ENCODE measurements around the gene NSFL1C. TPM values are rescaled to one million over a fixed set of nuclear protein-coding genes. Genes with fewer than 3 reads are reported as not detected.

NSFL1C gene
- total and polyA plus RNA-seq, 2 experiments from 2014 or later: 48.9 to 92.2 TPM

DNA sequence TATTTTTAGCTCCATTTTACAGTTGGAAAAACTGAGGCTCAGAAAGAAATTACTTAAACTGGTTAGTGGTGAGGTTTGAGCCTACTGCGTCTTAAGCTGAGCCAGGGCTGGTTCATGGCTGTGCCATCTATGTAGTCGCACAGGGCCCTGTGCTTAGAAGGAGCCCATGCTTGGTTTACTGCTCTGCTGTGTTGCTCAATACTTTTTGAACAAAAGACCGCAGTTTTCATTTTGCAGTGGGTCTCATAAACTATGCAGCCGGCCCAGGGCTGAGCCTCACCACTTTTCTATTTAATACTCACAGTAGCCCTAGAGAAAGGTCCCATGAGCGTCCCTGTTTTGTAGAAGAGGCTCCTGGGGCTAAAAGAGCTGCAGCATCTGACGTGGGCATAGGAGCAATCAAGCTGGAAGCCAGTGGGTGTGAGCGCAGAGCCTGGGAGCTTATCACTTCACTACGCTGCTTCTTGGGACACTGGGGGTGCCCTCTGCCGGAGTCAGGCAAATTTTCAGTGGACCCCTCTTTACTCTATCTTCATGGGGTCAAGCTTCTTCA is 24.1 kb upstream of the NSFL1C start (continued):
- TF ChIP-seq JUNB (IDR thresholded peaks at IDR 0.05; ENCODE audit: unreplicated experiment) (no peak), CREB1 (CRISPR knock-in tag; IDR thresholded peaks at IDR 0.05; ENCODE audit: low read depth) (no peak), EZH2 (IDR thresholded peaks at IDR 0.05; ENCODE audit: low read depth, unreplicated experiment) (no peak), POLR2AphosphoS5 (IDR thresholded peaks at IDR 0.05; ENCODE audit: low read depth) (no peak), STAT1 (IDR thresholded peaks at IDR 0.05; ENCODE audit: unreplicated experiment) (no peak), NANOG (IDR thresholded peaks at IDR 0.05; ENCODE audit: borderline replicate concordance) (no peak), ZNF114 (CRISPR knock-in tag; IDR thresholded peaks at IDR 0.05) (no peak), EZH2phosphoT487 (IDR thresholded peaks at IDR 0.05; ENCODE audit: unreplicated experiment) (no peak)
- TF ChIP-seq, protein P1, sequence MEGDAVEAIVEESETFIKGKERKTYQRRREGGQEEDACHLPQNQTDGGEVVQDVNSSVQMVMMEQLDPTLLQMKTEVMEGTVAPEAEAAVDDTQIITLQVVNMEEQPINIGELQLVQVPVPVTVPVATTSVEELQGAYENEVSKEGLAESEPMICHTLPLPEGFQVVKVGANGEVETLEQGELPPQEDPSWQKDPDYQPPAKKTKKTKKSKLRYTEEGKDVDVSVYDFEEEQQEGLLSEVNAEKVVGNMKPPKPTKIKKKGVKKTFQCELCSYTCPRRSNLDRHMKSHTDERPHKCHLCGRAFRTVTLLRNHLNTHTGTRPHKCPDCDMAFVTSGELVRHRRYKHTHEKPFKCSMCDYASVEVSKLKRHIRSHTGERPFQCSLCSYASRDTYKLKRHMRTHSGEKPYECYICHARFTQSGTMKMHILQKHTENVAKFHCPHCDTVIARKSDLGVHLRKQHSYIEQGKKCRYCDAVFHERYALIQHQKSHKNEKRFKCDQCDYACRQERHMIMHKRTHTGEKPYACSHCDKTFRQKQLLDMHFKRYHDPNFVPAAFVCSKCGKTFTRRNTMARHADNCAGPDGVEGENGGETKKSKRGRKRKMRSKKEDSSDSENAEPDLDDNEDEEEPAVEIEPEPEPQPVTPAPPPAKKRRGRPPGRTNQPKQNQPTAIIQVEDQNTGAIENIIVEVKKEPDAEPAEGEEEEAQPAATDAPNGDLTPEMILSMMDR (conservative IDR thresholded peaks at IDR 0.05; ENCODE audit: low read depth in 2 of 2): no peak

DNA sequence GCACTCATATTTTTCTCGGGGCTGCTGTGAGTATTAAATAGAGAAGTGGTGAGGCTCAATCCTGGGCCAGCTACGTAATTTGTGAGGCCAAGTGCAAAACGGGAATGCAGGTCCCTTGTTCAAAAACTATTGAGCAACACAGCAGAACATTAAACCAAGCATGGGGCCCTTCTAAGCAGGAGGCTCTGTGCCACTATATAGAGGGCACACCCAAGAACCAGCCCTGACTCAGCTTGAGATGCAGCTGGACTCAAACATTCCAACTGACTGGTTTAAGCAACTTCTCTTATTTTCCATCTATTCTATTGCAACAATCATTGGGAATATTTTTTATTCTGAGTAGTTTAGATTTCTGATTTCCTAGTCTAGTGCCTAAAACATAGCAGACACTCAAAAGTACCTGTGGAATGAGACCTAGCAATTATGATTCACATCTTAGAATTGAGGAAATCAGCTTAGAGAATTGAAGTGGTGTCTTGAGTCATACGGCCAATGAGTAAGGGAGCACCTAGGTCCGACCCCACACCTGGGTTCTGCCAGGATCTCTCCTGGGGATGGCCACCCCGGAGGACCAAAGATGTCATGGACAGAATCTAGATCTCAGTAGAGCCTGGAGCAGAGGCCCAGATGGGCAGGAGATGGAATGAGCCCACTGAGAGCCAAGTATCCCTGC is 23.3 kb upstream of the NSFL1C start:
- no peaks in the 10 kb centered on the region for H3K36me3 Mint-ChIP-seq (ENCODE audit: low read depth)
- H3K4me3 Mint-ChIP-seq: no peak overlapping the region
- ATAC-seq (no peak), DNase-seq (ENCODE audit: low spot score) (no peak)
- no peak overlapping the region for H2AFZ ChIP-seq
- H3K9me3 Mint-ChIP-seq: no peaks in the 10 kb centered on the region
- H3K4me3 ChIP-seq: no peak overlapping the region
- H3K4me1 ChIP-seq (ENCODE audit: insufficient read depth): no peaks in the 10 kb centered on the region
- H3K27ac ChIP-seq (ENCODE audit: low read depth): no peak overlapping the region
- H4K20me1 ChIP-seq (replicated peaks; ENCODE audit: insufficient read depth): no peaks in the 10 kb centered on the region; the same call in 1 of the 2 replicates
- H3K4me2 ChIP-seq: no peak overlapping the region
- H3K27me3 ChIP-seq (ENCODE audit: insufficient read depth): no peaks in the 10 kb centered on the region
- H3K27ac Mint-ChIP-seq: no peak overlapping the region
- no peaks in the 10 kb centered on the region for H3K79me2 ChIP-seq (replicated peaks; ENCODE audit: insufficient read depth)
- no peaks in the 10 kb centered on the region for H3K36me3 ChIP-seq (ENCODE audit: insufficient read depth)
- H3K4me1 Mint-ChIP-seq: no peaks in the 10 kb centered on the region; the same call in 2 of the 3 replicates
- no peaks in the 10 kb centered on the region for H3K9me2 ChIP-seq (ENCODE audit: insufficient read depth)
- peaks cover 1% of the 10 kb centered on the region for H3K27me3 Mint-ChIP-seq (ENCODE audit: insufficient read depth, low read depth, poor library complexity)
- H3F3A ChIP-seq (replicated peaks; ENCODE audit: low read depth): no peaks in the 10 kb centered on the region
- TF ChIP-seq STAT1 (IDR thresholded peaks at IDR 0.05; ENCODE audit: unreplicated experiment) (no peak), CREB1 (CRISPR knock-in tag; IDR thresholded peaks at IDR 0.05; ENCODE audit: low read depth) (no peak), ZNF114 (CRISPR knock-in tag; IDR thresholded peaks at IDR 0.05) (no peak), EZH2phosphoT487 (IDR thresholded peaks at IDR 0.05; ENCODE audit: unreplicated experiment) (no peak), POLR2AphosphoS5 (IDR thresholded peaks at IDR 0.05; ENCODE audit: low read depth) (no peak), JUNB (IDR thresholded peaks at IDR 0.05; ENCODE audit: unreplicated experiment) (no peak), ZNF331 (CRISPR knock-in tag; IDR thresholded peaks at IDR 0.05; ENCODE audit: low read depth) (no peak), EZH2 (IDR thresholded peaks at IDR 0.05; ENCODE audit: low read depth, unreplicated experiment) (no peak)
- TF ChIP-seq, protein P2, sequence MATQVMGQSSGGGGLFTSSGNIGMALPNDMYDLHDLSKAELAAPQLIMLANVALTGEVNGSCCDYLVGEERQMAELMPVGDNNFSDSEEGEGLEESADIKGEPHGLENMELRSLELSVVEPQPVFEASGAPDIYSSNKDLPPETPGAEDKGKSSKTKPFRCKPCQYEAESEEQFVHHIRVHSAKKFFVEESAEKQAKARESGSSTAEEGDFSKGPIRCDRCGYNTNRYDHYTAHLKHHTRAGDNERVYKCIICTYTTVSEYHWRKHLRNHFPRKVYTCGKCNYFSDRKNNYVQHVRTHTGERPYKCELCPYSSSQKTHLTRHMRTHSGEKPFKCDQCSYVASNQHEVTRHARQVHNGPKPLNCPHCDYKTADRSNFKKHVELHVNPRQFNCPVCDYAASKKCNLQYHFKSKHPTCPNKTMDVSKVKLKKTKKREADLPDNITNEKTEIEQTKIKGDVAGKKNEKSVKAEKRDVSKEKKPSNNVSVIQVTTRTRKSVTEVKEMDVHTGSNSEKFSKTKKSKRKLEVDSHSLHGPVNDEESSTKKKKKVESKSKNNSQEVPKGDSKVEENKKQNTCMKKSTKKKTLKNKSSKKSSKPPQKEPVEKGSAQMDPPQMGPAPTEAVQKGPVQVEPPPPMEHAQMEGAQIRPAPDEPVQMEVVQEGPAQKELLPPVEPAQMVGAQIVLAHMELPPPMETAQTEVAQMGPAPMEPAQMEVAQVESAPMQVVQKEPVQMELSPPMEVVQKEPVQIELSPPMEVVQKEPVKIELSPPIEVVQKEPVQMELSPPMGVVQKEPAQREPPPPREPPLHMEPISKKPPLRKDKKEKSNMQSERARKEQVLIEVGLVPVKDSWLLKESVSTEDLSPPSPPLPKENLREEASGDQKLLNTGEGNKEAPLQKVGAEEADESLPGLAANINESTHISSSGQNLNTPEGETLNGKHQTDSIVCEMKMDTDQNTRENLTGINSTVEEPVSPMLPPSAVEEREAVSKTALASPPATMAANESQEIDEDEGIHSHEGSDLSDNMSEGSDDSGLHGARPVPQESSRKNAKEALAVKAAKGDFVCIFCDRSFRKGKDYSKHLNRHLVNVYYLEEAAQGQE (IDR thresholded peaks at IDR 0.05; ENCODE audit: unreplicated experiment): no peak
- TF ChIP-seq, protein P1 (conservative IDR thresholded peaks at IDR 0.05; ENCODE audit: low read depth in 2 of 2): no peak
